Thoracic aorta (tissue), 2 donors: ENCODE measurements around the gene NR5A1. TPM values are rescaled to one million over a fixed set of nuclear protein-coding genes. Genes with fewer than 3 reads are reported as not detected.

Experiments
- ATAC-seq: fragments of 150-250 bp; one replicate; pipeline ENCODE4 v1.8.0; 2017; ENCODE audit warnings: low read depth; ENCODE audit not compliant: insufficient number of reproducible peaks, low FRiP score
- DNase-seq: peaks from one replicate; pipeline ENCODE4 v3.0.0-alpha.2; 2020; ENCODE audit warnings: low spot score
- H3K27ac ChIP-seq, 2 donors: fragments of 200-600 bp; sonication (generic); 1 replicate in 1 of 2; 2 replicates in 1 of 2; pipeline ENCODE4 v1.5.1; 2016; ENCODE audit warnings: mild to moderate bottlenecking in 2 of 2, moderate library complexity in 2 of 2
- H3K27me3 ChIP-seq: fragments of 200-600 bp; sonication (generic); replicated peaks from 2 replicates; pipeline ENCODE4 v1.6.0; 2016; ENCODE audit warnings: mild to moderate bottlenecking; ENCODE audit not compliant: insufficient read depth
- H3K36me3 ChIP-seq: fragments of 200-600 bp; sonication (generic); one replicate; pipeline ENCODE4 v1.5.1; 2016
- H3K4me1 ChIP-seq, 2 donors: fragments of 200-600 bp; sonication (generic); 1 replicate in 1 of 2; 2 replicates in 1 of 2; pipeline versions ENCODE4 v1.5.1 to v1.6.0; 2016; ENCODE audit warnings: low read depth in 2 of 2, mild to moderate bottlenecking in 1 of 2; ENCODE audit not compliant: control insufficient read depth in 1 of 2
- H3K4me3 ChIP-seq: fragments of 200-600 bp; sonication (generic); 2 replicates; pipeline ENCODE4 v1.5.1; 2016; ENCODE audit warnings: mild to moderate bottlenecking
- H3K9me3 ChIP-seq: fragments of 200-600 bp; sonication (generic); 2 replicates; pipeline ENCODE4 v1.5.1; 2016
- CTCF ChIP-seq: fragments of 200-600 bp; sonication (generic); IDR thresholded peaks from one replicate; pipeline ENCODE4 v1.5.1; 2019; ENCODE audit warnings: antibody characterized with exemption
- total RNA-seq, 2 donors: library from RNA; depleted of rRNA; stranded (reverse); fragments of >200 nt; gene quantifications; one replicate each; pipeline versions ENCODE4 v1.1.0 to v1.2.3, GENCODE V29; 2016

NR5A1 gene
- total RNA-seq, 2 donors from 2014 or later, result not detected

- no peak for TF ChIP-seq CTCF
- Histone ChIP-seq H3K9me3 (no peaks in the 10 kb centered on the region), H3K27me3 (no peaks in the 10 kb centered on the region), H3K27ac (no peak overlapping the region), H3K4me1 (no peaks in the 10 kb centered on the region), H3K36me3 (no peaks in the 10 kb centered on the region), H3K4me3 (no peak overlapping the region)
- DNase-seq (no peak), ATAC-seq (no peak)
These were observed 28.6 kb upstream of the NR5A1 start for GRCh38 chr9:124535846-124536245.

- Histone ChIP-seq H3K27me3 (no peaks in the 10 kb centered on the region), H3K4me1 (no peaks in the 10 kb centered on the region), H3K4me3 (no peak overlapping the region), H3K27ac (no peak overlapping the region), H3K9me3 (no peaks in the 10 kb centered on the region), H3K36me3 (no peaks in the 10 kb centered on the region)
- ATAC-seq, result no peak
- no peak for TF ChIP-seq CTCF
- DNase-seq, result no peak
These were observed 25.7 kb upstream of the NR5A1 start for GRCh38 chr9:124532897-124533296.

- H3K27ac ChIP-seq, result no peak overlapping the region
- DNase-seq, result no peak
- H3K4me3 ChIP-seq, result no peak overlapping the region
- TF ChIP-seq CTCF, result no peak
- no peak for ATAC-seq
- no peaks in the 10 kb centered on the region for H3K4me1 ChIP-seq
- no peaks in the 10 kb centered on the region for H3K36me3 ChIP-seq
- no peaks in the 10 kb centered on the region for H3K9me3 ChIP-seq
- no peaks in the 10 kb centered on the region for H3K27me3 ChIP-seq
These were observed 23.9 kb upstream of the NR5A1 start for GRCh38 chr9:124531115-124531514.

- no peak for DNase-seq
- Histone ChIP-seq H3K4me1 (no peaks in the 10 kb centered on the region), H3K9me3 (no peaks in the 10 kb centered on the region), H3K27ac (no peak overlapping the region), H3K4me3 (no peak overlapping the region), H3K36me3 (no peaks in the 10 kb centered on the region), H3K27me3 (no peaks in the 10 kb centered on the region)
- ATAC-seq, result no peak
- no peak for TF ChIP-seq CTCF
These were observed 23.0 kb upstream of the NR5A1 start for GRCh38 chr9:124530246-124530645.

- no peak for TF ChIP-seq CTCF
- DNase-seq (no peak), ATAC-seq (no peak)
- Histone ChIP-seq H3K36me3 (no peaks in the 10 kb centered on the region), H3K27me3 (no peaks in the 10 kb centered on the region), H3K27ac (no peak overlapping the region), H3K9me3 (no peaks in the 10 kb centered on the region), H3K4me3 (no peak overlapping the region), H3K4me1 (no peaks in the 10 kb centered on the region)
These were observed 20.6 kb upstream of the NR5A1 start for GRCh38 chr9:124527781-124528180.
